WI38 (cell line): ENCODE measurements around the gene FGF14.
"Not testable (repeated sequence)": the region's sequence is repeated elsewhere in the genome, so short reads cannot be mapped to it uniquely, and the experiment has no call there.

Source experiments
- H3K4me3 ChIP-seq: 2 replicates; pipeline ENCODE4 v1.5.1; 2011; ENCODE audit warnings: low read depth, mild to moderate bottlenecking, control low read depth, low read length
- TF ChIP-seq, protein P1 (sequence below): IDR thresholded peaks from 2 replicates; pipeline ENCODE4 v1.5.1; 2012; ENCODE audit warnings: low read depth, mild to moderate bottlenecking, control low read depth, low read length

FGF14 gene

DNA sequence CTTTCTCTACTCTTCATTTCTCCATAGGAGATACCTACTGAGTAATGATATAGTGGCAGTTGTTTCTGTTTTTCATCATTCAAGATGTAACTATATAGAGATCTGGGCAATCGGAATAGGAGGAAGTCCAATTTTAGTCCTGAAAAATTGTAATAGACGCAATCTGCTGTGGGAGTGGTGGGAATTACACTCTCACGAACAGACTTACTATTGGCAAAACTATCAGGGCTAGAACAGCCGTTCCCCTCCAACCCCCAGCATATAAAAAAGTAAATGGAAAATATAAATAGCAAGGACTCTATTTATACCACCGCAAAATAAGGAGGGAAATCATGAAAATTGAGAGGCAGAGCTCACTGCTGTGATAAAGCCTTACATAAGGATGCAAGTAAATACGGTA lies 330.1 kb downstream of the FGF14 start:
- H3K4me3 ChIP-seq: no peak overlapping the region
- TF ChIP-seq, protein P1, sequence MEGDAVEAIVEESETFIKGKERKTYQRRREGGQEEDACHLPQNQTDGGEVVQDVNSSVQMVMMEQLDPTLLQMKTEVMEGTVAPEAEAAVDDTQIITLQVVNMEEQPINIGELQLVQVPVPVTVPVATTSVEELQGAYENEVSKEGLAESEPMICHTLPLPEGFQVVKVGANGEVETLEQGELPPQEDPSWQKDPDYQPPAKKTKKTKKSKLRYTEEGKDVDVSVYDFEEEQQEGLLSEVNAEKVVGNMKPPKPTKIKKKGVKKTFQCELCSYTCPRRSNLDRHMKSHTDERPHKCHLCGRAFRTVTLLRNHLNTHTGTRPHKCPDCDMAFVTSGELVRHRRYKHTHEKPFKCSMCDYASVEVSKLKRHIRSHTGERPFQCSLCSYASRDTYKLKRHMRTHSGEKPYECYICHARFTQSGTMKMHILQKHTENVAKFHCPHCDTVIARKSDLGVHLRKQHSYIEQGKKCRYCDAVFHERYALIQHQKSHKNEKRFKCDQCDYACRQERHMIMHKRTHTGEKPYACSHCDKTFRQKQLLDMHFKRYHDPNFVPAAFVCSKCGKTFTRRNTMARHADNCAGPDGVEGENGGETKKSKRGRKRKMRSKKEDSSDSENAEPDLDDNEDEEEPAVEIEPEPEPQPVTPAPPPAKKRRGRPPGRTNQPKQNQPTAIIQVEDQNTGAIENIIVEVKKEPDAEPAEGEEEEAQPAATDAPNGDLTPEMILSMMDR: no peak

DNA sequence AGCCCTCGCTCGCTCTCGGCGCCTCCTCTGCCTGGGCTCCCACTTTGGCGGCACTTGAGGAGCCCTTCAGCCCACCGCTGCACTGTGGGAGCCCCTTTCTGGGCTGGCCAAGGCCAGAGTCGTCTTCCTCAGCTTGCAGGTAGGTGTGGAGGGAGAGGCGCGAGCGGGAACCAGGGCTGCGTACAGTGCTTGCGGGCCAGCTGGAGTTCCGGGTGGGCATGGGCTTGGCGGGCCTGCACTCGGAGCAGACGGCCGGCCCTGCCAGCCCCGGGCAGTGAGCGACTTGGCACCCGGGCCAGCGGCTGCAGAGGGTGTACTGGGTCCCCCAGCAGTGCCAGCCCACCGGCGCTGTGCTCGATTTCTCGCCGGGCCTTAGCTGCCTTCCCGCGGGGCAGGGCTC lies 333.5 kb downstream of the FGF14 start:
- H3K4me3 ChIP-seq: not testable (repeated sequence)

DNA sequence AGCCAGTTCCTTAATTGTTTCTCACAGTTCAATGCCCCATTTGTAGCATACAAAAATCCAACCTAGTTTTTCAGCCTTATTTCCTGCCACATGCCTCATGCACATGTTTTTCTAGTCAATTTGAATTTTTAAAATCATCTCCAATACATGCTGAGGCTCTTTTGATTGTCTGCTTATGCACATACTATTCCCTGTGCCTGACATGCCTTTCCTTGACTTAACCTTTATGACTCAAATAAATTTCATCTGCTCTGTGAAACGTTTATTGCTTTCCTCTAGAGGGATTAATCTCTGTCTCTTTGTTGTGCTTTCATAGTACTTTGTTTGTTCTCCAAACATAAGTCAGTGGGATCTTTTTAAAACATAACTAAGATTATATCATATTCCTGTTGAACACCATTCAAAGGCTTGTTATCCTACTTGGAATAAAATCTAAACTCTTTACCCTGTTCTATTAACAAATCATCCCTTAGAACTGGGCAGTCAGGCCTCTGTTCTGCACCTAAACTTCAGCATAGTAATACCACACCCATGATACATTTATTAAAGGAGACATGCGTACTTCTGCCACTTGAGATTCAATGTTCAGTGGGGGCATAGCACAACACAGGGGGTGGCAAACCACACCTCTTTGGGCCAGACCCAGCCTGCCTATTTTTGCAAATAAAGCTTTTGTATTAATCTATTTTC lies 346.6 kb downstream of the FGF14 start:
- TF ChIP-seq, protein P1: no peak
- H3K4me3 ChIP-seq: no peak overlapping the region

DNA sequence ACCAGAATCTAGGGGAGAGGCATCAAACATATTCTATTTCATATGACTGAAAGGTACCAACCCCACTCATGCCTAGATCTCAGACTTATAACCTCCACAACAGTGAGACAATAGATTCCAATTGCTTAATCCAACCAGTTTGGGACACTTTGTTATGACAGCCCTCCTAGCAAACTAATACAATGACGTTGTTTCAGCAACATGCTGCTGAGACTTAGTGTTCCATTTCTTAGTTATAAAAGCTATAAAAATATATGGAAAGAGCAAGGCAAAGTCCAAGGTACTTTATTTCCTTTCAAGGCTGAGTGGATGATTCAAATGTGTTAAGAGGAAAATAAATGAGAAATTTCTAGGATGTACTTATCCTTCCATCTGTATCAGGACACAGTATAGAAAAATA lies 352.0 kb downstream of the FGF14 start:
- TF ChIP-seq, protein P1: no peak
- no peak overlapping the region for H3K4me3 ChIP-seq

DNA sequence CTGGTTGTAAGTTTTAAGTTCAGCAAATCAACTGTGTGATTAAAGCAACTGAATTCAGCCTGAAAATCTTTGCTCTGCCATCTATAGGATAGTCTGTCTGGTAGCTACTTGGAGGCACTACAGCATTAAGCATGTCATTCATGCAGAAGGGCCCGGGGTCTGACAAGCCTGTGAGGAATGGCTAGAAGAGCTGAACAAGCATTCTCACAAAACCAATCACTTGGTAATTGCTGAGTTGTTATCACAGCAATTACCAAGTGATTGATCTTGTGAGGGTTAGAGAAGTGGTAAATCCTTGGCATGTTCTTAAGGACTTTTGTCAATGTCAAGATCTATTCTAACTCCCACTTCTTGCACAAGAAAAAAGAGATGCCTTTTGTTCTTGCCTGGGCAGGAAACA lies 356.1 kb downstream of the FGF14 start:
- H3K4me3 ChIP-seq: no peak overlapping the region
- TF ChIP-seq, protein P1: no peak

DNA sequence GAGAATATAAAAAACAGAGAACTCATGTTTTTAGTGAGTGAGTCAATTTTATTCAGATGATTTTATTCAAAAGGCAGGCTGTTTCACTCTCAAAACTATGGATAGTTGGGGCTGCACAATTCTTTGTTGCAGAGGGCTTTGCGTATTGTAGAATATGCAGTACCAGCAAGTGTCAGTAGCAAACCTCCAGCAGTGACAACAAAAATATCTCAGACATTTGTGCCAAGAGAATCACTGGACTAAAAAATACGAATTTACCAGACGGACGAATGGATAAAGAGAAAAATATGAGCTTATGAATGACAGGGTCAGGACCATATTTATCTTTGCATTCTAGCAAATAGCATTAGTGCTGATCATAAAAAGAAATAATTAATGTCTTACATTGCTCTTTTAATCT lies 359.1 kb downstream of the FGF14 start:
- TF ChIP-seq, protein P1: no peak
- H3K4me3 ChIP-seq: no peak overlapping the region

DNA sequence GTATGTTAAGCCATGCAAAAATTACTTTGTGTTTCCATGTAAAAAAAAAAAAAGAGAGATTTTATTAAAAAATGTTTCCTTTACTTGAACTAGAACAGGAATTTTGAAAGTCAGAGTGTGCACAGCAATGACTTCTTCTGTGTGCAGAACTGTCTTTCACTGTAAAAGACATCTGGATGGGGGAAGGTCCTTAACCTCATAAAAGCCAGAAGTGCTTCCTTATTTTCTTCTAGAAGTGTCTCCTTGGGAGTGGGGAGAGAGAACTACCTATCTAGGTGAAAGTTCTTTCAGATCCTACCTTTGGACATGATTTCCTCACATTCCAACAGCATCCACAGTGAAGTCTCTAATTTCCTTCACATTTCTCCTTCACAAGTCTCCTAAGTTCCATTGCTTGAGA lies 360.3 kb downstream of the FGF14 start:
- no peak overlapping the region for H3K4me3 ChIP-seq
- TF ChIP-seq, protein P1: no peak

DNA sequence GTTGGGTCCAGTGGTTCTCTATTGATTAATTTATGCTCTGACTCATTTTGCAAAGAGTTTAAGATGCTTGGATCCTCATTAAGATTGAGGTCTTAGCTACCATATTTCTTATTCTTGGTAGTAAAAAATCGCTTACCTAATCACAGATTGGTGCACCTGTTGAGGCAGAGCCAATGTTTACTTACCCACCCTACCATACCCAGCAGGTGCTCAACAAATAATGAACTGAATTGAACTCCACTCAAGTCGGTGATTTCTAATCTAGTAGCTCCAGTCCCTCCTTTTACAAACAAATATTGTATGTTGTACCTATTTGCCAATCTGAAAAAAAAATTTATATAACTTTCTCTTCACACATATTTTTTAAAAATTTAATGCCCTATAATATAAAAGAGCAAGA lies 361.0 kb downstream of the FGF14 start:
- TF ChIP-seq, protein P1: no peak

More for the DNA sequence above, 361.0 kb downstream of the FGF14 start:
- H3K4me3 ChIP-seq: no peak overlapping the region
